HG03342 (cell line): ENCODE results near the gene FOXD4L5.
"Not testable (repeated sequence)": the region's sequence is repeated elsewhere in the genome, so short reads cannot be mapped to it uniquely, and the experiment has no call there.

Experiments used
- ATAC-seq: cut with Tn5 transposase; IDR thresholded peaks from one replicate; pipeline ENCODE4 v1.9.1; 2021; ENCODE audit warnings: mild to moderate bottlenecking, moderate library complexity; ENCODE audit not compliant: unreplicated experiment

The FOXD4L5 gene

DNA sequence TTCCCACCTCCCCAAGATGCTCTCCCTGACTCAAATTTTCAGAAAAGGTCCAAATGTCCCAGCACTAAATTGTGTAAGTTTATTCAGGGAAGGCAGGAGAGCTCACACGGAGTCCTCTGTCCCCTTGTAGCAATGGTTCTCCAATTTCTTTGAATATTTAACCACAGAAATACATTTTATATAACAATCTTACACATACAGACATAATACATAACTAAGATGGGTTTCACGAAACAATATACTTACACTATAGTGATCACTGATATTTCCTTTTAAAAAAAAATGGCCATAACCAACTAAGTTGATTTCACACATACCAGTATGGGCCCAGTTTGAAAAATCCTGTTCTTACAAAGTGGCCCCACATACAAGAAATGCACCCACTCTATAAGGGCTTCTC, at the start of gene FOXD4L5:
TSS of gene FOXD4L5 (minus strand) at position 101 of the 400 bp plus-strand sequence. CDS start 832 bp downstream, outside the sequence.
- ATAC-seq, result not testable (repeated sequence)

DNA sequence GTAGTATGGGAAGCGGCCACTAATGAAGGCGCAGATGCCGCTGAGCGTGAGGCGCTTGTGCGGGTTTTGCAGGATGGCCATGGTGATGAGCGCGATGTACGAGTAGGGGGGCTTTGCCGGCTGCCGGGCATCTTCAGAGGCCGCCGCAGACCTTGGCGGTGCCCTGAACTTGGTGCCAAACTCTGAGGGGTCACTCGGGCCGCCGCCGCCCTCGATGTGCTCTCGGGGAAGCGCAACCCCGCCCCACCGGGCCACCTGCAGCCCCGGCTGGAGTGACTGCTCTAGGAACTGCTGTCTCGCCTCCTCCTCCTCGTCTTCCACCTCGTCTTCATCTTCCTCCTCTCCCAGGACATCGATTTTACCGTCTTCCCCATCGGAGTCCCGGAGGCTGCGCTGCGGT, 1.1 kb downstream of the FOXD4L5 start:
- not testable (repeated sequence) for ATAC-seq

DNA sequence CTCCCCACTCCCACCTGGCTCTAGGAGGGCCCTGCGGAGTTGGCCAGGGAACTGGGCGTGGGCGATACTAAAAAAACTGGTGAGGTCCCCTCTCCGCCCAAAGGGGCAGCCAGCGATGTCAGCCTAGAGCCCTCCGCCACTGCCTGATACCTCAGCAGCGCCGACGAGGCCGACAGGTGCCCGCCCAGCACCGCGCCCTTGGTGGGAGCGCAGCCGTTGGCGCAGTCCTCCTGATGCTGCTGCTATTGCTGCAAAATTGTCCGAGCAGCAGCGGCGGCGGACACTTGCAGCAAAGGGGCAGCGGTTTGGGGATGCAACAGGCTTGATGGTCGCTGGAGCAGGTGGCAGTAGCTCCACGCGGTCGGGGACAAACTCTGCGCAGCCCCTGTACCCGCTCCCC, 2.0 kb downstream of the FOXD4L5 start:
- not testable (repeated sequence) for ATAC-seq
